Hematopoietic multipotent progenitor cell treated with erythropoietin and hydrocortisone succinate and interleukin-3 and kit ligand, for 6 days (in vitro differentiated cells): Measurements from ENCODE around the gene P2RY2.
"Not testable (repeated sequence)": the region's sequence is repeated elsewhere in the genome, so short reads cannot be mapped to it uniquely, and the experiment has no call there.

Experiments used
- DNase-seq: peaks from one replicate; pipeline ENCODE4 v3.0.0-alpha.2; 2015

P2RY2 gene

GRCh38 chr11:73270016-73270854 is 52.2 kb downstream of the P2RY2 start:
- DNase-seq: peak; percentile 42

- no peak for DNase-seq
Measured at GRCh38 chr11:73270855-73271477, 52.9 kb downstream of the P2RY2 start.

DNA sequence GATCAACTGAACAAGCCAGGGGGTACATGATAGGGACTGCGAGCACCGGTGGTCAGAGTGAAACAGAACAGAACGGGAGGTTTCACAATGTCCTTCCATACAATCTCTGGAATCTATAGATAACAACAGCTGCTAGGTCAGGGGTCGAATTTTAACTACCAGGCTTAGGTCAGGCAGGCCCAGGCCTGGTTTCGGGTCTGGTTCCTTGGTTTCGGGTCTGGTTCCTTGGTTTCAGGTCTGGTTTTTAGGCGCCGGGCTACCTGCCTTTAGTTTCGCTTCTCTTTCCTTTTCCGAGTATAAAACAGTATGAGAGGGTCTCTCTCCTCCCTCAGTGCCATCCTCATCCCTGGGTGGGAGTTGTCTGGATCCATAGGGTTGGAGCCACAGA is 53.4 kb downstream of the P2RY2 start:
- DNase-seq: not testable (repeated sequence)

DNA sequence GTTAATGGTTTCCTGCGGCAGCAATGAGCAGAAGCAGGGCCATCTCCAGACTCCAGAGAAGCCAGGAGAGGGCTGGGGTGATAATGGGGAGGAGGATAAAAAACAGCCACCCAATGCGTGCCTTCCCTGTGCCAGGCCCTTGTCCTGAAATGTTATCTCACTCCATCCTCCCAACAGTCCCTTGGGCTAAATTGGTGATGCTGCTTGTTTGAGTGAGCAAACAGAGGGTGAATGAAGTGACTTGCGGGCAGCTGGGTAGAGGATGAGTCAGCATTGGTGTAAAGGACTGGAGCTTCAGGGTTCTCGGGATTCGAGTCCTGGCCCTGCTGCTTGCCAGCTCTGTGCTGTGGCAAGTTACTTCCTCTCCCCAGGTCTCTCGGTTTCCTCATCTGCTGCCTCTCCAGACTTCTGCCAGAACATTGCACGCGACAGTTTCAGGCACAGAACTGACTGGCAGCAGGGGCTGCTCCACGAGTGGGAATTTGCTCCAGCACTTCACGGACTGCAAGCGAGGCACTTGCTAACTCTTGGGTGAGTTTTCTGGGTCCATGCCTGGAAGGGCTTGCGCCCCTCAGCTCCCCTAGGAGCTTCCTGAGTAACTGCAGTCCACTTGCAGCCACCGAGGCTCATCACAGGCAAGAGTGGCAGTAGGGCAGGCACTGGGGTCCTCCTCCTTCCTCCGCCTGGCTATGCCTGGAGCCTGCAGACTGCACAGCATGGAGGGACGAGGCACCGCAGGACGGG is 54.0 kb downstream of the P2RY2 start, which contains the start of gene P2RY6:
TSS of gene P2RY6 (plus strand) at position 403 of the 744 bp plus-strand sequence. CDS start 24,181 bp downstream, outside the sequence.
- peak; percentile 47 for DNase-seq

DNA sequence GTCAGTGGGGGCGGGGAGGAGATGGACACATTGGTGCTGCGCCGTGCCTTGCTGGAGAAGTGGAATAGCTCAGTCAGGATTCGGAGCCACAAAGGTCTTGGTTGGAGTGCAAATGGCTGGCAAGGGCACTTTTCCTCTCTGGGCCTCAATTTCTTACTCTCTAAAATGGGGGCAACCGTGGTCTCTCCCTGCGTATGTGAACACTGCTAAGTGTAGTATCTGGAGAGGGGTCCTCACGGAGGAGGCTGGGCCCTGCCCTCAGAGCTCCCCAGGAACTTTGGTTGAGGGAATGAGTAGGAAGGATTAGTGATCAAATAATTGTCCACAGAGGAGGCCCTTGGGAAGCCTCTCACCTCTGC is 54.6 kb downstream of the P2RY2 start:
- DNase-seq: no peak

GRCh38 chr11:73273222-73273895 is 55.3 kb downstream of the P2RY2 start:
- no peak for DNase-seq

- DNase-seq: not testable (repeated sequence)
Measured at GRCh38 chr11:73274191-73274590, 56.1 kb downstream of the P2RY2 start.

DNA sequence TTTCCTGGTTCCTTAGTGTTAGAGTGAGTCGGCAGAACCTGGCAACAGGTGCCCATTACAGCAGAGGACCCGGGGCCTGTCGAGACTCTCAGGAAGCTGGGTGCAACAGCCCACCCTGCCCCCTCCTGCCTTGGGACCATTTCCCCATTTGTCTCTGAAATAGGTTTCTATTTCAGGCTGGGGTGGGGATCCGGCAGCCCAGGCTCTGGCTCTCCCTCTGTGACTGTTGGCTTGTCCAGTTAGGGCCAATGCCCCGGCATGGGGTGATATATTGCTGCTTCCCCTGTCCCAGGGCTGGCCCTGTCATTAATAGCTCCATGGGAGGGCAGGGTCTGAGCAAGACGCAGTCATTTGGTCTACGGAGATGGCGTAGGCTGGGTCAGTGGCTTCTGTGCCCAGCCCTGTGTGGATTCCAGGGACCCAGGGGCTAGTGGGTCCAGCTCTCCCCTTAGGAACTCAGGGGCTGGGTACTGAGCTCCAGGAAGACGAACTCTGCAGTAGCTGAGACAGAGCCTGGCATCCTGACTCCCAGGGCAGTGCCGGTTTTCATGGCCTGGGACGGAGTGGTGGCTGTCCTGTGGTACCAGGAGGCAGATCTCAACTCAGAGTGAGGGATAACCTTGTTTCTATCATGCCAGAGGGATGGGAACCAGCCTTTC is 56.8 kb downstream of the P2RY2 start:
- no peak for DNase-seq

- no peak for DNase-seq
Measured at GRCh38 chr11:73275381-73275750, 57.3 kb downstream of the P2RY2 start.

- no peak for DNase-seq
Measured at GRCh38 chr11:73277467-73277866, 59.4 kb downstream of the P2RY2 start.

DNA sequence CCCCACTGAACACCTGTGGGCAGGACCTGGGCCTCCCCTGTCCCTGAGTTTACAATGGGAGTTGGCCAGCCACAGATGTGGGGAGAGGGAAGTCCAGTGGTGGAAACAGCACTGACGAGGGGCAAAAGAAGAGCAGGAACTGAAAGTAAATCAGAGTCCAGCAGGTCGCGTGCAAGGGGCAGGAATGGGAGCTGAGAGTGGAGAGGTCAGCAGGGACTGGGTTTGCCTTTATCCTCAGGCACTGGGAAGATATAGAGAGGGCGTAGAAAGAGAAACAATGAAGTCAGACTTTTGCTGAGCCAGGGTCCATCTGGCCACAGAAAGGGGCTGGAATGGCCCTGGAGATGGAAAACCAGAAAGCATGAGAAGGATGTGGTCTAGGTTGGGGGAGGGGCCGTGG is 62.5 kb downstream of the P2RY2 start:
- no peak for DNase-seq

GRCh38 chr11:73281201-73281741 is 63.2 kb downstream of the P2RY2 start:
- no peak for DNase-seq

DNA sequence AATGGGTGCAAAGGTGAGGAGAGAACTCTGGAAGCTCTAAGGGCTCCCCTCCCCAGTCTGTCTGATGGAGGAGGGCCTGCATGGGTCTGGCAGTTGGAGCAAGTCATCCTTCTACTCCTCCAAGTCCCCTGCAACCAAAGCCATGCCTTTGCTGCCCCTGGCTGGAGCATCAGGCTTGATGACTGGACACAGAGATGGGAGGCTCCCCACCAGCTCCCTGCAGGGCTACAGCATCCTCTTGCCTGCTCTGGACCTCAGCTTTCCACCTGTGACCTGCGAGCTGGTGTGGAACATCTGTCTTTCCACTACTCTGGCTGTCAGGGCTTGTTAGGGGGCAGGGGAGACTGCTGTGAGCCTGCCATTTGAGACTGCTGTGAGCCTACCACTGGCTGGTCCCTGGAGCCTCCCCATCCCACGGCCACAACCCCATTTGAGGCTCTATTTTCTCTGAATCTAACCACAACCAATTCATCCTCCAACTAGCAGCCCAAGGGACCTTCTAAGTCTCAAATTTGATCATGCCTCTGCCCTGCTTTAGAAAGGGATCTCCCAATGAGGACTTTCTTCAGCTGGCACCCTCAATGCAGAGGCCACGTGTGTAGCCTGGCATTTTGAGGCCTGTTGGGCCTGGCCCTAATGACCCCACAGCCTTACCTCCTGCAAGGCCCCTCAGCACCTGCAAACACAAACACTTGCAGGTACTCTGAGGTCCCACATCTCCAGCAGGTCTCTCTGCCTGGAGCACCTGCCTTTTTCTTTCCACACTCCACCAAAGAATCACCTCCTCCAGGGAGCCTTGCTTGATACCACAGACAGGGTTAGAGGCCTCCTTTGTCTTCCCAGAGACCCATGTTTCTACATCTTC is 63.9 kb downstream of the P2RY2 start:
- no peak for DNase-seq

DNA sequence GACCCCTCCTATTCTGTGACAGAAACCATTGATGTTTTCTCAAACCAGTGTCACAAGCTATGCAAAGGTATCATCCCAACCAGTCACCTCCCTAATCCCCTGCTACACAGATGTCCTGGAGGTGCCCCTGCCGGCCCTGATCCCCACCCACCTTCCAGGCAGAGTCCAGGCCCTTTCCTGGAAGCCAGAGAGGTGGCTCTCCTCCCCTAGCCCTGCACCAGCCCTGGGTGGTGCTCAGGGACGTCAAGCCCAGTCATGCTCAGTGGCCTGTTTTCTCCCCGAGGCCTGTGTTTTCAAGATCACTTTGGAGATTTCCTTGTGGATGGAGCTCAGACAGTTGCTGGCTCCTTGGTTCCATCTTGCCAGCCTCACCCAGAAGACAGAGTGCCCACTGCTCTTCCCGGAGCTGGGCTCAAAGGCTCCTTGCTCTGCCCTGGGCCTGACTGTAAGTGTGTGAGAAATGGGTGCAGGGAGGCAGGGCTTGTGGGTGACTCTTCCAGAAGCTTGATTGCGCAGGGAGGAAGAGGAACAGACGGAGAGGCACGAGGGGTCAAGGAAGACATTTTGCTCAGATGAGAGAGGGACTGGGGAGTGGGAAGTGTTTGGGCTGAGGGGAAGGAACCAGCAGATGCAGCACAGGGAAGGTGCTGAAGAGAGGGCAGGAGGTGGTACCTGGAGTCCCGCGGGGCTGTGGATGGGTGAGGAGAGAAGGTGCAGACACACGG is 65.4 kb downstream of the P2RY2 start:
- no peak for DNase-seq

DNA sequence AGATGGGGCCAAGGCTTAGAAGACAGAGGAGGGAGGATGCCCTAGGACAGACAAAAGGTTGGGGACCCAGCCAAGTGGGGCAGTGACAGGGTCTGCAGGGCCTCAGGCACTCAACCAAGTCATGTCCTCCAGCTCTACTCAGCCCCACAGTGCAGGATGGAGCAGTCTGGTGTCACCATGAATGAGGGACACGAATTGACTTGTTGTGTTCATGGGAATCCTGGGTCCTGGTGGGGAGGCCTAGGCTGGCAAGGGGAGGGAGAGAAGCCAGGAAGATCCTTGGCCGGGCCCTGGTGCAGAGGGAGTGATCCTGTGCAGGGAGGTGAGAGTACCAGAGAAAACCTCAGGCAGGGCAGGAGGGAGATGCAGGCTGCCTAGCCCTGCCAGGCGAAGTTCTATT is 66.0 kb downstream of the P2RY2 start:
- DNase-seq: no peak

GRCh38 chr11:73285721-73286120 is 67.6 kb downstream of the P2RY2 start:
- DNase-seq: no peak
